K562 (cell line): ENCODE data around the gene DNER. TPM values are rescaled to one million over a fixed set of nuclear protein-coding genes. Genes with fewer than 3 reads are reported as not detected.

Experiments used
- ATAC-seq: fragments of 200-7000 bp; cut with Tn5 transposase; 3 replicates; pipeline ENCODE4 v1.9.1; 2020; ENCODE audit warnings: moderate library complexity
- BruUV-seq: library from RNA; stranded (reverse); fragments of 400-500 nt; replicated peaks from 2 replicates; lab custom pipeline; 2021; lab: Mats Ljungman, UMichigan
- CTCF ChIA-PET: fragments of 300-600 bp; formaldehyde crosslinking; extraction: SDS; loops from one replicate; lab custom pipeline; 2021; ENCODE audit warnings: low intra/inter-chr PET ratio; lab: Yijun Ruan, JAX
- POLR2A ChIA-PET: fragments of 300-600, 350-650 bp; sonication (Branson Sonifier 250); formaldehyde crosslinking; extraction: SDS; loops from one replicate; lab custom pipeline; 2021; ENCODE audit warnings: antibody characterized with exemption, inconsistent platforms; lab: Yijun Ruan, JAX
- DNase-seq, 4 experiments: peaks; one replicate each; pipeline versions ENCODE4 v3.0.0 to v3.0.0-alpha.2; 2011 to 2018; ENCODE audit warnings: low spot score in 3 of 4, mixed read lengths in 3 of 4; ENCODE audit errors: extremely low read depth in 1 of 4
- FAIRE-seq: peaks from 2 replicates; lab custom pipeline; 2011; peaks lifted over from hg19 to GRCh38; lab: Jason Lieb, UNC
- H2AFZ ChIP-seq: 2 replicates; pipeline ENCODE4 v1.6.0; 2011; ENCODE audit warnings: low read depth, low read length, control low read depth, inconsistent platforms
- H3K27ac ChIP-seq: fragments of 200-600 bp; 3 replicates; pipeline ENCODE4 v1.8.0; 2011; ENCODE audit warnings: low read depth, mild to moderate bottlenecking, control low read depth, inconsistent platforms, low read length, moderate library complexity, mixed read lengths; ENCODE audit errors: extremely low read depth
- H3K27me3 ChIP-seq, 2 experiments: fragments of 300-600 bp in 1 of 2; 2 replicates in 1 of 2; 3 replicates in 1 of 2; pipeline versions ENCODE4 v1.6.0 to v1.8.0; 2011; ENCODE audit warnings: inconsistent platforms in 2 of 2, low read length in 2 of 2, mild to moderate bottlenecking in 1 of 2, mixed read lengths in 1 of 2, moderate library complexity in 1 of 2; ENCODE audit not compliant: control insufficient read depth in 2 of 2, insufficient read depth in 2 of 2
- H3K36me3 ChIP-seq: fragments of 300-600 bp; 3 replicates; pipeline ENCODE4 v1.8.0; 2011; ENCODE audit warnings: mild to moderate bottlenecking, low read length, inconsistent platforms; ENCODE audit not compliant: control insufficient read depth, insufficient read depth
- H3K4me1 ChIP-seq, 2 experiments: fragments of 200-600 bp in 1 of 2; replicated peaks in 1 of 2; 2 replicates in 1 of 2; 3 replicates in 1 of 2; pipeline versions ENCODE4 v1.5.1 to v1.8.0; 2011; ENCODE audit warnings: inconsistent platforms in 2 of 2, low read length in 2 of 2, mild to moderate bottlenecking in 1 of 2, mixed read lengths in 1 of 2, moderate library complexity in 1 of 2; ENCODE audit not compliant: control insufficient read depth in 2 of 2, insufficient read depth in 2 of 2
- H3K4me2 ChIP-seq: 2 replicates; pipeline ENCODE4 v1.6.1; 2011; ENCODE audit warnings: low read length, control low read depth, inconsistent platforms, mixed read lengths; ENCODE audit not compliant: insufficient read depth
- H3K4me3 ChIP-seq: fragments of 200-600 bp; sonication (generic), shearing (Covaris generic); 2 replicates; pipeline ENCODE4 v1.5.1; 2016; ENCODE audit warnings: control low read depth, inconsistent platforms
- H3K79me2 ChIP-seq: fragments of 200-600 bp; 3 replicates; pipeline ENCODE4 v1.8.0; 2011; ENCODE audit warnings: low read length, inconsistent platforms; ENCODE audit not compliant: control insufficient read depth, insufficient read depth
- H3K9ac ChIP-seq, 2 experiments: 2 replicates each; pipeline versions ENCODE4 v1.6.0 to v1.6.1; 2011; ENCODE audit warnings: low read depth in 2 of 2, low read length in 2 of 2, control low read depth in 1 of 2, inconsistent platforms in 1 of 2, mild to moderate bottlenecking in 1 of 2, mixed read lengths in 1 of 2; ENCODE audit not compliant: insufficient read depth in 1 of 2
- H3K9me1 ChIP-seq: one replicate; pipeline ENCODE4 v1.6.0; 2011; ENCODE audit warnings: inconsistent platforms, mild to moderate bottlenecking, low read length, moderate library complexity; ENCODE audit not compliant: control insufficient read depth, insufficient read depth
- H3K9me3 ChIP-seq: replicated peaks from 2 replicates; pipeline ENCODE4 v1.5.1; 2011; ENCODE audit warnings: low read depth, low read length, inconsistent platforms; ENCODE audit not compliant: control insufficient read depth, insufficient read depth
- H4K20me1 ChIP-seq: replicated peaks from 2 replicates; pipeline ENCODE4 v1.6.1; 2011; ENCODE audit warnings: low read length, inconsistent platforms, mixed read lengths; ENCODE audit not compliant: control insufficient read depth, insufficient read depth
- BACH1 ChIP-seq: fragments of 200-800 bp; sonication (Bioruptor generic); IDR thresholded peaks from 2 replicates; pipeline ENCODE4 v1.6.1; 2016; ENCODE audit warnings: missing genetic modification characterization, missing compliant biosample characterization
- BRD9 ChIP-seq: fragments of 450-650 bp; IDR thresholded peaks from 2 replicates; pipeline ENCODE4 v1.6.1; 2018; ENCODE audit warnings: low read depth; ENCODE audit not compliant: partially characterized antibody
- CBFA2T2 ChIP-seq: fragments of 450-650 bp; conservative IDR thresholded peaks from 2 replicates; pipeline ENCODE4 v1.6.1; 2017; ENCODE audit warnings: mild to moderate bottlenecking
- CHD4 ChIP-seq: fragments of 200-600 bp; sonication (generic); IDR thresholded peaks from 3 replicates; pipeline ENCODE4 v1.6.1; 2012; ENCODE audit warnings: low read depth, mild to moderate bottlenecking, mixed read lengths, low read length, inconsistent platforms; ENCODE audit not compliant: insufficient read depth, insufficient replicate concordance, poor library complexity, severe bottlenecking
- DNMT1 ChIP-seq: fragments of 450-650 bp; IDR thresholded peaks from 2 replicates; pipeline ENCODE4 v1.6.1; 2016; ENCODE audit warnings: antibody characterized with exemption, mild to moderate bottlenecking
- ELF2 ChIP-seq: fragments of 250-450 bp; sonication (Bioruptor Pico); IDR thresholded peaks from 2 replicates; pipeline ENCODE4 v1.5.0; 2021; ENCODE audit warnings: mild to moderate bottlenecking
- GTF2B ChIP-seq: IDR thresholded peaks from 2 replicates; pipeline ENCODE4 v1.6.1; 2011; ENCODE audit not compliant: insufficient read length; ENCODE audit errors: extremely low read depth
- ILK ChIP-seq: fragments of 450-650 bp; IDR thresholded peaks from 2 replicates; pipeline ENCODE4 v1.6.1; 2016; ENCODE audit warnings: missing genetic modification characterization, low read depth, mild to moderate bottlenecking, missing compliant biosample characterization, moderate library complexity, borderline replicate concordance
- MIER1 ChIP-seq: fragments of 450-650 bp; IDR thresholded peaks from 2 replicates; pipeline ENCODE4 v1.6.1; 2016; ENCODE audit warnings: antibody characterized with exemption, mild to moderate bottlenecking, low read depth
- SFPQ ChIP-seq: fragments of 200-400 bp; formaldehyde crosslinking; IDR thresholded peaks from 2 replicates; pipeline ENCODE4 v1.6.1; 2017; ENCODE audit warnings: mild to moderate bottlenecking, low read depth, low read length, moderate library complexity
- TEAD2 ChIP-seq: fragments of 450-650 bp; IDR thresholded peaks from 2 replicates; pipeline ENCODE4 v1.6.1; 2016; ENCODE audit warnings: missing genetic modification characterization, control low read depth, missing compliant biosample characterization
- ZBTB17 ChIP-seq: fragments of 450-650 bp; formaldehyde crosslinking; IDR thresholded peaks from 2 replicates; pipeline ENCODE4 v1.4.0; 2020; ENCODE audit warnings: mild to moderate bottlenecking
- ZFX ChIP-seq: sonication (generic); formaldehyde crosslinking; IDR thresholded peaks from 2 replicates; pipeline ENCODE4 v1.8.0; 2022; ENCODE audit warnings: mild to moderate bottlenecking, missing genetic modification reagents, moderate library complexity
- ZNF133 ChIP-seq: fragments of 250-450 bp; sonication (Bioruptor Pico); IDR thresholded peaks from 2 replicates; pipeline ENCODE4 v1.4.0; 2020; ENCODE audit warnings: mild to moderate bottlenecking
- ZNF143 ChIP-seq: sonication (generic); formaldehyde crosslinking; IDR thresholded peaks from 2 replicates; pipeline ENCODE4 v1.9.0; 2022; ENCODE audit warnings: mild to moderate bottlenecking, missing genetic modification reagents
- ZNF3 ChIP-seq: fragments of 250-450 bp; sonication (Bioruptor Pico); IDR thresholded peaks from 2 replicates; pipeline ENCODE4 v1.5.0; 2021; ENCODE audit warnings: mild to moderate bottlenecking, moderate library complexity
- ZNF347 ChIP-seq: fragments of 450-650 bp; formaldehyde crosslinking; IDR thresholded peaks from 2 replicates; pipeline ENCODE4 v1.4.0; 2020; ENCODE audit warnings: low read depth, mild to moderate bottlenecking, moderate library complexity
- ZNF384 ChIP-seq: IDR thresholded peaks from 2 replicates; pipeline ENCODE4 v1.6.1; 2012; ENCODE audit warnings: low read depth, low read length, improper control_type of control experiment
- ZZZ3 ChIP-seq: fragments of 450-650 bp; IDR thresholded peaks from 2 replicates; pipeline ENCODE4 v1.6.1; 2016; ENCODE audit warnings: antibody characterized with exemption, mild to moderate bottlenecking, moderate library complexity
- WGBS: fragments of 100-300 bp; shearing (Covaris generic); methylation state at CpG from one replicate; pipeline ENCODE4 v1.1.6; 2016; ENCODE audit warnings: low coverage, mixed read lengths; ENCODE audit not compliant: insufficient coverage; ENCODE audit errors: missing lambda C conversion rate; 5-methylcytosine and 5-hydroxymethylcytosine counted together
- in situ Hi-C: fragments of 300-500 bp; cut with MboI; formaldehyde crosslinking; loops from 4 replicates; pipeline ENCODE4 v1.15.0; 2018; ENCODE audit warnings: inconsistent platforms, mixed read lengths
- intact Hi-C: fragments of 100-400 bp; cut with micrococcal nuclease; formaldehyde crosslinking; loops from 2 replicates; pipeline ENCODE4 v1.14.2; 2022
- polyA plus RNA-seq, 8 experiments: library from polyadenylated mRNA; depleted of rRNA in 4 of 8; stranded (reverse) in 5 of 8; unstranded in 3 of 8; fragments of >200 nt; fragmentation: Nextera tagmentation in 2 of 8; fragmentation: Illumina TruSeq in 1 of 8; extraction: Ambion mirVana in 2 of 8; extraction: Trizol in 1 of 8; gene quantifications; 2 replicates each; pipeline versions ENCODE4 v1.2.1 to v1.2.3, GENCODE V29; 2011 to 2014; ENCODE audit warnings: inconsistent platforms in 1 of 8, missing spikeins in 1 of 8
- total RNA-seq, 7 experiments: library from RNA; depleted of rRNA in 6 of 7; stranded (reverse); fragments of >200 nt in 6 of 7; fragmentation: Illumina TruSeq in 2 of 7; extraction: Trizol in 2 of 7; gene quantifications; 2 replicates each; pipeline versions ENCODE4 v1.2.1 to v1.2.3, GENCODE V29; 2011 to 2021; ENCODE audit warnings: low replicate concordance in 1 of 7
- TF ChIP-seq, protein P1 (sequence below): sonication (generic); formaldehyde crosslinking; IDR thresholded peaks from 2 replicates; pipeline ENCODE4 v1.8.0; 2022; ENCODE audit warnings: mild to moderate bottlenecking, low read depth, missing genetic modification reagents

DNER gene
- total and polyA plus RNA-seq, 9 of the 15 experiments (the other 6 are each of a cell fraction or from before 2014, with no cell fraction given): not detected

DNA sequence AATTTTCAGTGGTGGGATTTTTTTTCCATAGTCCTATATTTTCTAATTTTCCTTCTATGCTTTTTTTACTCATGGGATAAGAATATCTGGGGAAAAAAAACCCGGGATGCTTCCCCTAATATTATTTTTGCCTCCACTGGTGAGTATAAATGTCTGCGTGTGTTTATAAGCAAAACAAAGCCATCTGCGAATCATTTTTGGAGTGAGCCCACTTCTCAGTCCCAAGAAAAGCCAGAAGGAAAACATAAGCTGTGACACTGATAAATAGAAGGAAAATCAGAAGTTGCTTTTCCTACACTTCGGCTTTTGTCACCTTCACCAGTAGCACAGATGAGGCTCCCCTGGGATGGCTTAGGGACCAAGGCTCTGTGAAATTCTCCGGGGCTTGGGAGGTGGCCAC, 308.6 kb downstream of the DNER start:
- WGBS: 0% methylated on average over 5 of the region's 5 CpGs

More for the DNA sequence above, 308.6 kb downstream of the DNER start:
- H4K20me1 ChIP-seq: no peaks in the 10 kb centered on the region
- no peak overlapping the region for H3K4me2 ChIP-seq
- intact Hi-C loops (no loop called here), in situ Hi-C loops (no loop called here)
- ATAC-seq: no peak
- BruUV-seq: no TSS peak
- no peak overlapping the region for H2AFZ ChIP-seq
- ChIA-PET POLR2A (no interaction called here), CTCF (no interaction called here)
- H3K36me3 ChIP-seq: no peaks in the 10 kb centered on the region
- TF ChIP-seq BRD9 (no peak), BACH1 (tag) (no peak), ZBTB17 (CRISPR knock-in tag) (no peak), ELF2 (CRISPR knock-in tag) (no peak), ZNF384 (no peak), ZNF133 (CRISPR knock-in tag) (no peak), ZFX (CRISPR knock-in tag) (no peak), CBFA2T2 (no peak), MIER1 (no peak), ZNF3 (no peak), CHD4 (no peak), ILK (tag) (no peak), GTF2B (no peak), SFPQ (no peak), ZZZ3 (no peak), TEAD2 (tag) (no peak), DNMT1 (no peak), ZNF347 (CRISPR knock-in tag) (no peak), ZNF143 (CRISPR knock-in tag) (no peak)
- TF ChIP-seq, protein P1, sequence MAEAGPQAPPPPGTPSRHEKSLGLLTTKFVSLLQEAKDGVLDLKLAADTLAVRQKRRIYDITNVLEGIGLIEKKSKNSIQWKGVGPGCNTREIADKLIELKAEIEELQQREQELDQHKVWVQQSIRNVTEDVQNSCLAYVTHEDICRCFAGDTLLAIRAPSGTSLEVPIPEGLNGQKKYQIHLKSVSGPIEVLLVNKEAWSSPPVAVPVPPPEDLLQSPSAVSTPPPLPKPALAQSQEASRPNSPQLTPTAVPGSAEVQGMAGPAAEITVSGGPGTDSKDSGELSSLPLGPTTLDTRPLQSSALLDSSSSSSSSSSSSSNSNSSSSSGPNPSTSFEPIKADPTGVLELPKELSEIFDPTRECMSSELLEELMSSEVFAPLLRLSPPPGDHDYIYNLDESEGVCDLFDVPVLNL (CRISPR knock-in tag): no peak
- no peak for FAIRE-seq
- no peaks in the 10 kb centered on the region for H3K27me3 ChIP-seq
- H3K79me2 ChIP-seq: no peaks in the 10 kb centered on the region
- H3K4me3 ChIP-seq: no peak overlapping the region
- H3K9ac ChIP-seq: no peak overlapping the region
- H3K9me1 ChIP-seq: no peaks in the 10 kb centered on the region
- H3K27ac ChIP-seq: no peak overlapping the region
- H3K4me1 ChIP-seq: no peaks in the 10 kb centered on the region
- DNase-seq: no peak
- no peaks in the 10 kb centered on the region for H3K9me3 ChIP-seq
